ENCODE data around the gene TK1. TPM values are rescaled to one million over a fixed set of nuclear protein-coding genes. Genes with fewer than 3 reads are reported as not detected.

TK1 gene
- polyA plus RNA-seq, 1 donor, result 19.7 TPM

DNA sequence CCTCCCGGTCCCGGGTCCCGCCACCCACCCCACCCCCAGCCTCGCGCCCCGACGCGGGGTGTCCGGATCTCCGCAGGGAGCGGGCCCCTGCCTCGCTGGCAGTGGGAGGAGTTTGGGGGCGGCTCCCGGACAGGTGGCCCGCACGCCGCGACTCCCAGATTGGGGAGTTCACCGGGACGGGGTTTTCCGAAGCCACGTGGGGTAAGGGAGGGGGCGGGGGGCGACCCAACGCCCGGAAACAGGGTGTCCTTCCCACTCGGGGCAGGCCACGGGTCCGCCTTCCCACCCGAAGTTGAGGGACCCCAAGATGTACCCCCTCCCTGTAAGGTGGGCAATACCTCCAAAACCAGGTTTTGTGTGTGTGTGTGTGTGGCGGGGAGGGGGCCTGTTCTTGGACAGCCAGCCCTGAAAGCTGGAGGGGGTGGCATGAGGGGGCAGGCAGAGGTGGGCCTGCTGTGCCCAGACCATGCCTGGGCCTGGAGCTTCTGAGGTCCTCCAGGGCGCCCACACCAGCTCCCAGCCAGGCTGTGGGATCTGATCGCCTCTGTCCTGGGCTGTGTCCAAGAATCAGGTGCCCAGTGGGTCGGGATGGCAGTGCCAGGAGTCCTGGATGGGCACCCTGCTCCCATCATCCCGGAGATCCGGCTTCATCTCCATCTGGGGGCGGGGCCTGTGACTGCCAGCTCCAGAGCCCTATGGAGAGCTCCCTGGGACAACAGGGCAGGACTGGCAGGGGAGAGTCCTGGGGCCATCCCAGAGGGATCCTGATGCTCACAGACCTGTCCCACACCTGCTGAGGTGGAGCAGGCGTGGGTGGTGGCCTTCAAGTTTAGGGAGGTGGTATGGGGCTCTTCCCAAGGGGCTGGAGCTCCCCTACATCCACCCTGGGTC lies 17.7 kb downstream of the TK1 start:
- peak overlapping the region; percentile 51 for H3K27ac ChIP-seq (ENCODE audit: low read length)
- peak in 1 of 2 donors; percentile 72 for DNase-seq
- no peaks in the 10 kb centered on the region for H3K9me3 ChIP-seq (ENCODE audit: control insufficient read depth, low read depth, low read length)
- peak overlapping the region; percentile 77 for H3K4me3 ChIP-seq (ENCODE audit: low read length)
- H3K36me3 ChIP-seq (ENCODE audit: control insufficient read depth, insufficient read depth, low read length), result peaks cover 33% of the 10 kb centered on the region
- peaks cover 52% of the 10 kb centered on the region for H3K4me1 ChIP-seq (ENCODE audit: control insufficient read depth, insufficient read depth, low read length)
- WGBS (ENCODE audit: insufficient coverage, low lambda C conversion rate), result no CpG with 5 or more reads among the region's 38 CpGs
- H3K27me3 ChIP-seq (ENCODE audit: control insufficient read depth, insufficient read depth, low read length), result no peaks in the 10 kb centered on the region

DNA sequence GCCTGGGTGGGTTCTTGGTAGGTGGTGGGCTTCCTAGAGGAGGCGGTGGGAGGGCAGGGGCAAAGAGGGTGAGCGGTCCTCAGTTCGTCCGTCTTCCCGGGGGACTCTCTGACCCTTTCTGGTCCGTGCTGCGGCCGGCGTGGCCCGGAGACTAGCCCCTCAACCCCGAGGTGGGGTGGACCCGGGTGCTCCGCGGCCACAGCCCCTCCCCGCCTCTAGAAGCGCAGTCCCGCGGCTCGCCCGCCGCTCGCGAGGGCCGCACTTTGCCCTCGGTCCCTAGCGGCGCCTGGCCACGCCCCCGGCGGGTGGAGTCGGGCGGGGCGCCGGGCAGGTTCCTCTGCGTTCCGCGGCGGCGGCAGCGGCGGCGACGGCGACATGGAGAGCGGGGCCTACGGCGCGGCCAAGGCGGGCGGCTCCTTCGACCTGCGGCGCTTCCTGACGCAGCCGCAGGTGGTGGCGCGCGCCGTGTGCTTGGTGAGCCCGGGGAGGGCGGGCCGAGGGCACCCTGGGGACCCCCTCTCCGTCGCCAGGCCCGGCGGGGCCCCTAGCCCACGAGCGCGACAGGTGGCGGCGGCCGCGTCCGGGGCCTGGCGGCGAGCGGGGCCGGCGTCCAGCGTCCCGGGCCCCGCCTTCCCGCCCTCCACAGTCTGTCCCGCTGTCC lies 18.5 kb downstream of the TK1 start, which contains the start of gene SYNGR2:
TSS of gene SYNGR2 (plus strand) at position 340 of the 661 bp plus-strand sequence. CDS start at position 376, 36 bp downstream.
- H3K27me3 ChIP-seq (ENCODE audit: control insufficient read depth, insufficient read depth, low read length), result no peaks in the 10 kb centered on the region
- H3K4me3 ChIP-seq (ENCODE audit: low read length), result peak within 1 kb of the TSS; percentile 77
- no peaks in the 10 kb centered on the region for H3K9me3 ChIP-seq (ENCODE audit: control insufficient read depth, low read depth, low read length)
- peaks cover 27% of the 10 kb centered on the region for H3K36me3 ChIP-seq (ENCODE audit: control insufficient read depth, insufficient read depth, low read length)
- WGBS (ENCODE audit: insufficient coverage, low lambda C conversion rate), result no CpG with 5 or more reads among the region's 84 CpGs
- peak; percentile 84 to 91 for DNase-seq
- H3K4me1 ChIP-seq (ENCODE audit: control insufficient read depth, insufficient read depth, low read length), result peaks cover 45% of the 10 kb centered on the region
- peak within 1 kb of the TSS; percentile 65 for H3K27ac ChIP-seq (ENCODE audit: low read length)

DNA sequence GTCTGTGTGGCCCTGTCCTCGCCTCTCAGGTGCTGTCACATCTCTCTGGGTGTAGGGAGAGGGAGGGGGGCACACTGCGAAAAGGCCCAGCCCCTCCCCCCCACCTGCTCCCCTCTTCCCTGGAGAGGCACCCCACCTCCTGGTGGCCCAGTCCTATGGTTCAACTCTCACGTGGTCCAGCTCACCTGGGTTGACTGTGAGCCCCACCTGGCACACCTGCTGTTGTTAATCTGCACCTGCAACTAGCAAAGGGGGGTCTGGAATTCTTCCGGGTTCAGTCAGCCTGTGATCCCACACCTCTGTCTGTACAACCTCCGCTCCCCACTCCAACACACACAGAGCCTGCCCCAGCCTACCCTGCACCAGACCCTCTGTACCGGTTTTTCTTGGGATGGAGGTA lies 20.4 kb downstream of the TK1 start:
- peak; percentile 78 to 89 for DNase-seq
- H3K9me3 ChIP-seq (ENCODE audit: control insufficient read depth, low read depth, low read length), result no peaks in the 10 kb centered on the region
- no peaks in the 10 kb centered on the region for H3K27me3 ChIP-seq (ENCODE audit: control insufficient read depth, insufficient read depth, low read length)
- no peak overlapping the region for H3K4me3 ChIP-seq (ENCODE audit: low read length)
- WGBS (ENCODE audit: insufficient coverage, low lambda C conversion rate), result no CpG with 5 or more reads among the region's 6 CpGs
- peaks cover 9% of the 10 kb centered on the region for H3K36me3 ChIP-seq (ENCODE audit: control insufficient read depth, insufficient read depth, low read length)
- peak overlapping the region; percentile 17 for H3K27ac ChIP-seq (ENCODE audit: low read length)
- peaks cover 31% of the 10 kb centered on the region for H3K4me1 ChIP-seq (ENCODE audit: control insufficient read depth, insufficient read depth, low read length)

DNA sequence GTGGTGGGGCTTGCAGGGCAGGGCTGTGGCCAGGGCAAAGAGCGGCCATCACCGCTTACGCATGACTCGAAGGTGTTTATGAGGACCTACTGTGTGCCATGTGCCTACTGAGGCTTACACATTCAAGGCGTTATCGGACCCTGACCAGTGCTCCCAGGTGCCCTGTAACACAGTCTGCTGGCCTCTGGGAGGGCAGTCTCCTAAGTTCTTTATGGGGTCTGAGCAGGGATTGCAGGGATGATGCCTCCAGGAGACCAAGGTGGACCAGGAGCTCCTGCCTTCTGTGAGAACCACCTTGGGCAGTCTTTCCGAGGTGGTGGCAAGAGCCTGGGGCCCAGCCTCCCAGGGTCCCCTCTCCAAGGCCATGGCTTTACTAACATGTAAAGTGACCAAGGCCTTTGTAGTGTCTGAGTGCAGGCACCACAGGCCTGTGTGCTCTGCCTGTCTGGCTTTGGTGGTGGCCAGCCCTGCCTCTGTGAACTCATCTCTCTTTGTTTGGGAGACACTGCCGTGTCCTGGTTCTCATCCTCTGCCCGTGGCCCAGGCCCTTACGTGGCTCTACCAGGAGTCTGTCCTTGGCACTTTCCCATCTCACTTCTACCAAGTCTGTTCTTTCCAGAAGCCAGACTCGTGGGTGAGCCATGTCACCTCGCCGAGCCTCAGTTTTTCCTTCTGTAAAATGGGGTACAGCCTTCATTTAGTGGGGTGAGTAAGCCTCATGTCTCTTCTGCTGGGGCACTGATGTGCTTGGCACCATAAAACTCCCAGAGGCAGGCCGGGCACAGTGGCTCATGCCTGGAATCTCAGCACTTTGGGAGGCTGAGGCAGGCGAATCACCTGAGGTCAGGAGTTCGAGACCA lies 21.9 kb downstream of the TK1 start:
- peaks cover 35% of the 10 kb centered on the region for H3K4me1 ChIP-seq (ENCODE audit: control insufficient read depth, insufficient read depth, low read length)
- no peak overlapping the region for H3K27ac ChIP-seq (ENCODE audit: low read length)
- no peaks in the 10 kb centered on the region for H3K27me3 ChIP-seq (ENCODE audit: control insufficient read depth, insufficient read depth, low read length)
- H3K36me3 ChIP-seq (ENCODE audit: control insufficient read depth, insufficient read depth, low read length), result no peaks in the 10 kb centered on the region
- H3K9me3 ChIP-seq (ENCODE audit: control insufficient read depth, low read depth, low read length), result no peaks in the 10 kb centered on the region
- WGBS (ENCODE audit: insufficient coverage, low lambda C conversion rate), result 100% methylated on average over 1 of the region's 16 CpGs
- no peak for DNase-seq
- no peak overlapping the region for H3K4me3 ChIP-seq (ENCODE audit: low read length)

DNA sequence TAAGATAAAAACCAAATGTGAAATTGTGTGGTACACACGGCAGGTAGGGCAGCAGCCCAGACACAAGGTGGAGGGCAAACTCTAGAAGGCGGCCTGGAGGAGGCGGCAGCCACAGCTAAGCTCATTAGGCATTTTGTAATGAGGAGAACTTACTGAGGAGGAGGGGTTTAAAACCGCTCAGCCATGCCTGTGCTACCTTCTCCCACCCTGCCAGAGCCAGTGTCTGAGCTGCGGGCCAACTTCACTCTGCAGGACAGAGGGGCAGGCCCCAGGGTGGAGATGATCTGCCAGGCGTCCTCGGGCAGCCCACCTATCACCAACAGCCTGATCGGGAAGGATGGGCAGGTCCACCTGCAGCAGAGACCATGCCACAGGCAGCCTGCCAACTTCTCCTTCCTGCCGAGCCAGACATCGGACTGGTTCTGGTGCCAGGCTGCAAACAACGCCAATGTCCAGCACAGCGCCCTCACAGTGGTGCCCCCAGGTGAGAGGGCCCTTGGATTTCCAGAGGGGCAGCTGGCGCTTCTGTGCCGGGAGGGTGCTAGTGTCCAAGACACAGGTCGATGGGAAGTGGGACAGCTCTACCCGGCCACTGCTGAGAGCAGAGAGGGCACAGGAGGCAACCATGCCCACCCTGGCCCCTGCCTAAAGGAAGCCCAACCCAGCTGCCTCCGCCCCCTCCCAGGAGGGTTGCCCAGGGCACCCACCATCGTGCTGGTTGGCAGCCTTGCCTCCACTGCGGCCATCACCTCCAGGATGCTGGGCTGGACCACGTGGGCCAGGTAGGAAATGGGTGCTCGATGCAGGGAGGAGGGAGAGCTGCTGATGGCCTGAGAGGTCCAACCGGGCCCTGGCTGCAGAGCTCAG lies 22.7 kb downstream of the TK1 start:
- H3K27me3 ChIP-seq (ENCODE audit: control insufficient read depth, insufficient read depth, low read length), result no peaks in the 10 kb centered on the region
- no peaks in the 10 kb centered on the region for H3K36me3 ChIP-seq (ENCODE audit: control insufficient read depth, insufficient read depth, low read length)
- DNase-seq, result no peak
- no peak overlapping the region for H3K27ac ChIP-seq (ENCODE audit: low read length)
- H3K4me1 ChIP-seq (ENCODE audit: control insufficient read depth, insufficient read depth, low read length), result peaks cover 37% of the 10 kb centered on the region
- H3K9me3 ChIP-seq (ENCODE audit: control insufficient read depth, low read depth, low read length), result no peaks in the 10 kb centered on the region
- WGBS (ENCODE audit: insufficient coverage, low lambda C conversion rate), result no CpG with 5 or more reads among the region's 22 CpGs
- no peak overlapping the region for H3K4me3 ChIP-seq (ENCODE audit: low read length)

DNA sequence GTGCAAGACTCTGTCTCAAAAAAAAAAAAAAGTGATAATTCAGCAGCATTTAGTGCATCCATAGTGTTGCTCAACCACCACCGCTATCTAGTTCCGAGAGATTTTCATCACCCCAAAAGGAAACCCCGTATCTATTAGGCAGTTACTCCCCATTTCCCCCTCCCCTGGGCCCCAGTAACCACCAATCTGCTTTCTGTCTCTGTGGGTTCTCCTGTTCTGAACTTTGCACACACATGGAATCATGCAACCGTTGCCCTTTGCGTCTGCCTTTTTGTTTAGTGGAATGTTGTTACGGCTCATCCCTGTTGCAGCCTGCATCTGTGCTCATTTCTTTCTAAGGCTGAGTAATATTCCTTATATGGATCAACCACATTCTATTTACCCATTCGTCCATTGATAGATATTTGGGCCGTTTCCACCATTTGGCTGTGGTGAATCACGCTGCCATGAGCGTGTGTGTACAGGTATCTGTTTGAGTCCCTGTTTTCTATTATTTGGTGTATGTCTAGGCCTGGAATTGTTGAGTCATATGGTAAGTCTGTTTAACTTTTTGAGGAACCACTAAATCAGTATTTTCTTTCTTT lies 27.2 kb downstream of the TK1 start:
- peak overlapping the region; percentile 46 for H3K27ac ChIP-seq (ENCODE audit: low read length)
- no peak overlapping the region for H3K4me3 ChIP-seq (ENCODE audit: low read length)
- peak; percentile 84 to 93 for DNase-seq
- no peaks in the 10 kb centered on the region for H3K36me3 ChIP-seq (ENCODE audit: control insufficient read depth, insufficient read depth, low read length)
- no peaks in the 10 kb centered on the region for H3K9me3 ChIP-seq (ENCODE audit: control insufficient read depth, low read depth, low read length)
- H3K27me3 ChIP-seq (ENCODE audit: control insufficient read depth, insufficient read depth, low read length), result no peaks in the 10 kb centered on the region
- no CpG with 5 or more reads among the region's 10 CpGs for WGBS (ENCODE audit: insufficient coverage, low lambda C conversion rate)
- H3K4me1 ChIP-seq (ENCODE audit: control insufficient read depth, insufficient read depth, low read length), result peaks cover 33% of the 10 kb centered on the region

DNA sequence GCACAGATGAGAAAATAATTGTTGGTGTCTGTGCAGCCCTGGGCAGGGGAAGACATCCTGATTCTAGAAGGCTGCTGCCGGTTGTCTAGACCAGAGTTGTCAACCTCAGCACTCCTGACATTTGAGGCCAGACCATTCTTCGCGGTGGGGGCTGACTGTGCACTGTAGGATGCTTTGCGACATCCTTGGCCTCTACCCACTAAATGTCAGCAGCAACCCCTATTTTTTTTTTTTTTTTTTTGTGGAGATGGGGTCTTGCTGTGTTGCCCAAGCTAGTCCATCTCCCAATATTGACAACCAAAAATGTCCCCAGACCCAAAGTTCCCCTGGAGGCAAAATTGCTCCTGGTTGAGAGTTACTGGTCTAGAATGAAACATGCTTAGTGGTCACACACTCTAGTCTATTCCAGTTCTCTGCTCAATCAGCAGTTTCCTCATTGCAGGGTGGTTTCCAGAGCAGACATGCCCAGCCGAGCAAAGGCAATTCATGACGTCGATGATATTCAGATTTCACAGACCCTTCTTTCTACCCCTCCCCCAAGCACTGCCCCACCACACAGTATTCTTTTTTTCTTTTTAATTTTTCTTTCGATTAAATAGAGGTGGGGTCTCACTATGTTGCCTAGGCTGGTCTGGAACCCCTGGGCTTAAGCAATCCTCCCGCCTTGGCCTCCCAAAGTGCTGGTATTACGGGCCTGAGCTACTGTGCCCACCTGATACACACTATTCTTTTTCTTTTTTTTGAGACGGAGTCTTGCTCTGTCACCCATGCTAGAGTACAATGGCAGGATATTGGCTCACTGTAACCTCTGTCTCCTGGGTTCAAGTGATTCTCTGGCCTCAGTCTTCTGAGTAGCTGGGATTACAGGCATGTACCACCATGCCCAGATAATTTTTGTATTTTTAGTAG lies 31.7 kb downstream of the TK1 start:
- no peaks in the 10 kb centered on the region for H3K9me3 ChIP-seq (ENCODE audit: control insufficient read depth, low read depth, low read length)
- no peaks in the 10 kb centered on the region for H3K27me3 ChIP-seq (ENCODE audit: control insufficient read depth, insufficient read depth, low read length)
- H3K4me1 ChIP-seq (ENCODE audit: control insufficient read depth, insufficient read depth, low read length), result peaks cover 32% of the 10 kb centered on the region
- no peak overlapping the region for H3K4me3 ChIP-seq (ENCODE audit: low read length)
- H3K36me3 ChIP-seq (ENCODE audit: control insufficient read depth, insufficient read depth, low read length), result no peaks in the 10 kb centered on the region
- peak; percentile 59 to 65 for DNase-seq
- H3K27ac ChIP-seq (ENCODE audit: low read length), result no peak overlapping the region
- WGBS (ENCODE audit: insufficient coverage, low lambda C conversion rate), result 27% methylated on average over 3 of the region's 11 CpGs

DNA sequence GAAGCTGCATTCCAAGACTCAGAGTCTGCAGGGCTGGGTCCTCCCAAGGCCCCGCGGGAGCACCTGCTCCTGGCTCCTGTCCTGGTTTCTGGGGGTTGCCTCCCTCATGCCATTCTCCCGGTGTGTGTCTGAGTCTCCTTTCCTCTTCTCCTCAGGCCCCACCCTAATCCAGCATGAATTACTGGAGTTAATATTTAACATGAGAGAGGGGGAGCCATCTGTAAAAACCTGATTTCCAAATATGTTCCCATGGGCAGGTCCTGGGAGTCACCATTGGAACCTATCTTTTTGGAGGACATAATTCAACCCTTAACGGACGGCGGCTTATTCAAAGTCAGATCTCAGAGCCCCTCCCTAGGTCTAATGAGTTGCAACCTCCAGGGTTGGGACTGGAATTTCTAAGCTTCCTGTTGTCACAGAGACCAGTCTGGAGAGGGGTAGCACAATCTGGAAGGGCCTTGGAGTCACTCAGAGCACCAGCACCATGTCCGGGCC lies 35.3 kb downstream of the TK1 start:
- peaks cover 40% of the 10 kb centered on the region for H3K4me1 ChIP-seq (ENCODE audit: control insufficient read depth, insufficient read depth, low read length)
- WGBS (ENCODE audit: insufficient coverage, low lambda C conversion rate), result no CpG with 5 or more reads among the region's 7 CpGs
- DNase-seq, result peak in 1 of 2 donors; percentile 85

More for the DNA sequence above, 35.3 kb downstream of the TK1 start:
- Histone ChIP-seq H3K36me3 (ENCODE audit: control insufficient read depth, insufficient read depth, low read length) (no peaks in the 10 kb centered on the region), H3K27ac (ENCODE audit: low read length) (peak overlapping the region; percentile 51), H3K27me3 (ENCODE audit: control insufficient read depth, insufficient read depth, low read length) (no peaks in the 10 kb centered on the region), H3K4me3 (ENCODE audit: low read length) (no peak overlapping the region), H3K9me3 (ENCODE audit: control insufficient read depth, low read depth, low read length) (no peaks in the 10 kb centered on the region)
